Left renal cortex interstitium (tissue), 4 donors: ENCODE data around the gene HASPIN. TPM values are rescaled to one million over a fixed set of nuclear protein-coding genes. Genes with fewer than 3 reads are reported as not detected.
"Not testable (repeated sequence)": the region's sequence is repeated elsewhere in the genome, so short reads cannot be mapped to it uniquely, and the experiment has no call there.

Experiments
- DNase-seq, 4 donors: peaks; one replicate each; pipeline ENCODE4 v3.0.0-alpha.2; 2013; ENCODE audit warnings: low read depth in 4 of 4, low spot score in 2 of 4, missing footprints in 1 of 4
- polyA plus RNA-seq, 4 donors: library from polyadenylated mRNA; unstranded; fragments of 120-200 nt; gene quantifications; one replicate each; pipeline ENCODE4 v1.2.1, GENCODE V29; 2013; ENCODE audit not compliant: insufficient read length in 4 of 4

HASPIN gene
- polyA plus RNA-seq, 4 donors = 2.8 to 3.7 (median 3.1) TPM

GRCh38 chr17:3695723-3696411 is 27.8 kb upstream of the HASPIN start, which contains the start of gene P2RX5:
Gene P2RX5 (minus strand): TSS chr17:3696155. CDS start chr17:3696005, 150 bp downstream.
- DNase-seq = no peak

DNA sequence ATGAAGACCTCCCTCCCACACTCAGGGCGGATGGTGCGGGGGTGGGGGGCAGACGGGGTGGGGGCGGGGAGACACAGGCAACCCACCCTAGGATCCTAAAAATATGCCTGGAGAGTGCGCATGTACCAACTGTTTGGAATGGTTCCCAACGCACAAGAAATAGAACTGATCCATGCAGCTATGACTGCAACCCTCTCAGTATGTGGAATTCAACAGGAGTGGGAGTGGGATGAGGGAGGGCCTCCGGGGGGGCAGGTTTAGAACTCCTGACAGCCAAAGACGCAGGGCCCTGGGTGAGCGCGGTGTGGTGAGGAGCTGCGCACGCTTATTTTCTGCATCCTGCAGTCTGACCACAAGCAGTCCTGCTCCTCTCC is 26.6 kb upstream of the HASPIN start:
- DNase-seq = no peak

- DNase-seq = no peak
Measured at GRCh38 chr17:3698139-3698538, 25.6 kb upstream of the HASPIN start.

GRCh38 chr17:3699951-3700350 is 23.8 kb upstream of the HASPIN start:
- DNase-seq = no peak

DNA sequence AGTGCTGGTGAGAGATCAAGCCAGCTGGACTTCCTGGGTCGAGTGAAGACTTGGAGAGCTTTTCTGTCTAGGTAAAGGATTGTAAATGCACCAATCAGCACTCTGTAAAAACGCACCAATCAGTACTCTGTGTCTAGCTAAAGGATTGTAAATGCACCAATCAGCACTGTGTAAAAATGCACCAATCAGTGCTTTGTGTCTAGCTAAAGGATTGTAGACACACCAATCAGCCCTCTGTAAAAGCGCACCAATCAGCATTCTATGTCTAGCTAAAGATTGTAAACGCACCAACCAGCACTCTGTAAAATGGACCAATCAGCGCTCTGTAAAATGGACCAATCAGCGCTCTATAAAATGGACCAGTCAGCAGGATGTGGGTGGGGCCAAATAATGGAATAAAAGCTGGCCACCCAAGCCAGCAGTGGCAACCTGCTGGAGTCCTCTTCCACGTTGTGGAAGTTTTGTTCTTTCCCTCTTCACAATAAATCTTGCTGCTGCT is 21.6 kb upstream of the HASPIN start:
- DNase-seq = not testable (repeated sequence)

DNA sequence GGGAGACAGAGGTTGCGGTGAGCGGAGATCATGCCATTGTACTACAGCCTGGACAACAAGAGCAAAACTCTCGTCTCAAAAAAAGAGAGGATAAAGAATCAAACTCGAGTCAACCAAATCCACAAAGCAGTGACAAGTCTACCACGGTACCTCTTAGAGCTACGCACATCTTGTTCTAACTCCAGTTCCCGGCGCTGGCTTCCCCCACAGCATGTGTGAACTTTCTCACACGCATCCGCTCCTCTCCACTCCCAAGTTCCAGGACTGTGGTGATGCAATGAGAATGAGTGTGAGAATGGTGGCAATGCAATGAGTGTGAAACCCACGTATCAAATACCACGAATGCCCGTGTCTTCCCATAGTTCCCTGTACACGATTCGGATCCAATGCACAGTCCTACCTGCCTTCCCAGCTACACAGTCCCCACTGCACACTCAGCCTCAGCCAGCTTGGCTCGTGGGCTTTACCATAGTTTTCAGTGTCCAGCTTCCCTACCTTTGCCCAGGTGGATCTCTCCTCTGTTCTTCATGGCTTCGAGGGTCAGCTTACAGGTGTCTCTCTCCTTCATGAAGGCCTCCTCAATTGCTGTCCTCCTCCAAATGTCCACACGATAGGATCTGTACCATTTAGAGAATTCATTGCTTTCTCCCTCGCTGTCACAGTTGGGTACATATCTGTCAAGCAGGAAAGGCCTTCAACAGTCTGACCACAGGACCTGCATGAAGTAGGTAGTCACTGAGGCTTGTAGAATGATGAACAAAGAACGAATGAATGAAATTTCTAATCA is 18.6 kb upstream of the HASPIN start:
- no peak for DNase-seq

DNA sequence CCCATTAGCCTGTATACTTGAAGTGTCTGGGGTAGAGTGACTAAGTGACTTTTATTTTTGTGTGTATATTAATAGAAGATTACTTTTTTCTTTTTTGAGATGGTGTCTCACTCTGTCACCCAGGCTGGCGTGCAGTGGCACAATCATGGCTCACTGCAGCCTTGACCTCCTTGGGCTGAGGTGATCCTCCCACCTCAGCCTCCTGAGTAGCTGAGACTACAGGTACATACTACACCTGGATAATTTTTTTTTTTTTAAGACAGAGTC is 18.1 kb upstream of the HASPIN start:
- not testable (repeated sequence) for DNase-seq

GRCh38 chr17:3708366-3708765 is 15.3 kb upstream of the HASPIN start:
- no peak for DNase-seq

DNA sequence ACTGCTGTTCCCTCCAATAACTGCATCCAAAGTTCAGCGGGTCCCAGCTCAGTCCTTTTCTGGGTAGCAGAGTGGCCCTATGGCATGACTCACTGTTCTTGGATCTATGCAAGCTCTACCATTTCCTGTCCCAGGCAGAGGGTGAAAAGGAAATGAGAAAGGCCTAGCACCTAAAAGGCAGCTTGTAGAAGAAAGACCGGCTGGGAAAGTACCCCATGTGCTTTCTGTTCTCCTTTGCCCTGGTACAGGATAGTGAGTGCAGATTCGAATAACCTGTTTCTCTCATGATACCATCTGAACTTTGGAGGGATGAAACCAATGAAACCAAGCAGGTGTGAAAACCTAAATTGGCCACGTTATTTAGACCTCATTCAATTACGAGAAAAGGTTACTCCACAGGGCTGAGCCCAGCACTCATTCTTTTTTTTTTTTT is 12.7 kb upstream of the HASPIN start:
- no peak for DNase-seq

DNA sequence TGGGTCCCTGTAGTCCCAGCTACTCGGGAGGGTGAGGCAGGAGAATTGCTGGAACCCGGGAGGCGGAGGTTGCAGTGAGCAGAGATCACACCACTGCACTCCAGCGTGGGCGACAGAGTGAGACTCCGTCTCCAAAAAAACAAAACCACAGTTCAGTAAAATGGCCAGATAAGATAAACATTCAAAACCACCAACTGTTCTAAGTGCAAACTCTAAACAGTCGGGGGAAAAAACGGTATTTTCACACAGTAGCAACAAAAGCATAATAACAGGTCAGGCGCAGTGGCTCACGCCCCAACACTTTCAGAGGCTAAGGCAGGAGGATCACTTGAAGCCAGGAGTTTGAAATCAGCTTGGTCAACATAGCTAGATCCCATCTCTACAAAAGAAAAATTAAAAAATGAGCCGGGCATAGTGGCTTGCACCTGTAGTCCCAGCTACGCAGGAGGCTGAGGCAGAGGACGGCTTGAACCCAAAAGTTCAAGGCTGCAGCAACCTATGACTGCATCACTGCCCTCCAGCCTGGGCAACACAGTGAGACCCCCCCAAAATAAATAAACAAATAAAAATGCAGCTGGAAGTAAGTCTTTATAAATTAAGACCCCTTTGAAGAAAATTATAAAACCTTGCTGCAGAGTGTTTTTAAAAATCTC is 10.8 kb upstream of the HASPIN start:
- no peak for DNase-seq

GRCh38 chr17:3715296-3715695 is 8.4 kb upstream of the HASPIN start:
- no peak for DNase-seq

DNA sequence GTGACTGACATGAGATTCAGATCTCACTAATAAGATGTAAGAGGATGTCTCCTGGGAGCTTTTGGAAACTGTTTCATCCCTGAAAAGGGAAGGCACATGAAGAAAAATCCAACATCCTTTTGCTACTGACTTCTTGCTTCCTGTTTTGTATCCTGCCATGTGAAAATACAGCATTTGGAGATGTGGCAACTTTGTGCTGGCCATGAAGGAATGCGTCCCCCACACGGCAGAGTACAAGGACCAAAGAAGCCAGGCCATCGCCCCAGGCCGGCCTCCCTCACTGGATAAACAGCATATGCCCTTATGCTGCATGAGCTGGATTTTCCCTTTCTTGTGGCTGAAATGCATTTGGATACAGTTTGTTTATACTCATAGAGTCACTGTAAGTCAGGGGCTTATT is 5.5 kb upstream of the HASPIN start:
- no peak for DNase-seq

DNA sequence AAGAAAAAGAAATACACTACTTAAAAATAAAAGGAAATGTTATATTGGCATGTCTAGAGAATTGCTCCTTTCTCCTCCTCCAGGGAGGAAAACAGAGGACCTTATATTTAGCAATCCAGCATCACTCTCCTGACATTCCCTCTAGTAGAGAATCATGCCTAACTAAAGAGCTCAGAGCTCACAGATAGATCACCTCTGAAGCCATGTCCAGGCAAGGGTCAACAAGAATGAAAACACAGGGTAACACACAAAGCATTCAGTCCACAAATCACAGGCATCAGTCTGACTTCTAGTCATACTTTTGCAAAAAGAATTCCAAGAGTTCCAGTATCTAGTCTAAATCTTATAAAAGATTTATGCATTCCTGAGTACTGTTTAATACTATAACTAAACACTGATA is 4.4 kb upstream of the HASPIN start:
- no peak for DNase-seq

DNA sequence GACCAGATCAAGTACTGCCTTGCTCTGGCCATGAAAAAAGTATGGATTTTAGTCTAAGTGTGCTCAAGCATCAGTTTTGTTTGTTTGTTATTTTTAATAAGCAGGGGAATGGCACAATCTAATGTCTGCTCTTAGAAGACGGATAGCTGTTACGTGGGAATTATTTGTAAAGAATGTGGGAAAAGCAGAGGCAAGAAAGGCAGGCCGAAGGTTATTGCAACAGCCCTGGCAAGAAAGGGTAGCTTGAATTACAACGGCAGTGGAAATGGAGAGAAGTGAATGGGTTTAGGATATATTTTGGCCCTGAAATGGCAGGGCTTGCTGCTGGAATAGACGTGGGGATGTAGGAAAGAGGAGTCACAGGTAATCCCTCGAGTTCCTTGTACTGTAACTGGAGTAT is 987 bp upstream of the HASPIN start:
- DNase-seq = no peak

- no peak for DNase-seq
Measured at GRCh38 chr17:3723188-3723555, 531 bp upstream of the HASPIN start.

DNA sequence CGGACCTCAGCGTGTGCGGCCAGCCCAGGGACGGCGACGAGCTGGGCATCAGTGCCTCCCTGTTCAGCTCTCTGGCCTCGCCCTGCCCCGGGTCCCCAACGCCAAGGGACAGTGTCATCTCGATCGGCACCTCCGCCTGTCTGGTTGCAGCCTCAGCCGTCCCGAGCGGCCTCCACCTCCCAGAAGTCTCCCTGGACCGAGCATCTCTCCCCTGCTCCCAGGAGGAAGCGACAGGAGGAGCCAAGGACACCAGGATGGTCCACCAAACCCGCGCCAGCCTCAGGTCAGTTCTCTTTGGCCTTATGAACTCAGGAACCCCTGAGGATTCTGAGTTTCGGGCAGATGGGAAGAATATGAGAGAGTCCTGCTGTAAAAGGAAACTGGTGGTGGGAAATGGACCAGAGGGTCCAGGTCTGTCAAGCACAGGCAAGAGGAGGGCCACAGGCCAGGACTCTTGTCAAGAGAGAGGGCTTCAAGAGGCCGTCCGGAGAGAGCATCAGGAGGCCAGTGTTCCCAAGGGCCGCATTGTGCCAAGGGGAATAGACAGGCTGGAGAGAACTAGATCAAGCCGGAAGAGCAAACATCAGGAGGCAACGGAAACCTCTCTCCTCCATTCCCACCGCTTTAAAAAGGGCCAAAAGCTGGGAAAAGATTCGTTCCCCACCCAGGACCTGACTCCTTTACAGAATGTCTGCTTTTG is 825 bp downstream of the HASPIN start:
- no peak for DNase-seq

GRCh38 chr17:3727041-3727440 is 3.3 kb downstream of the HASPIN start:
- no peak for DNase-seq

- DNase-seq = not testable (repeated sequence)
Measured at GRCh38 chr17:3728099-3728498, 4.4 kb downstream of the HASPIN start.

GRCh38 chr17:3729881-3730280 is 6.2 kb downstream of the HASPIN start:
- DNase-seq = no peak

GRCh38 chr17:3730881-3731429 is 7.3 kb downstream of the HASPIN start:
- no peak for DNase-seq

GRCh38 chr17:3732210-3732621 is 8.5 kb downstream of the HASPIN start:
- peak in 1 of 4 donors; percentile 48 for DNase-seq
